Sigmoid colon (tissue), 4 donors: ENCODE results near the gene SAMD11.

Experiments
- CTCF ChIP-seq, 4 experiments: fragments of 450-650 bp in 3 of 4; fragments of 200-600 bp in 1 of 4; IDR thresholded peaks; one replicate each; pipeline ENCODE4 v1.5.1; 2016 to 2019; ENCODE audit warnings: antibody characterized with exemption in 4 of 4, mild to moderate bottlenecking in 3 of 4, moderate library complexity in 2 of 4
- POLR2AphosphoS5 ChIP-seq, 4 donors: sonication (generic); formaldehyde crosslinking; IDR thresholded peaks; one replicate each; pipeline ENCODE4 v1.6.1; 2017; ENCODE audit warnings: antibody characterized with exemption in 4 of 4

GRCh38 chr1:906600-907420, 16.9 kb upstream of the SAMD11 start:
- TF ChIP-seq CTCF (IDR thresholded peaks at IDR 0.05): no peak
- TF ChIP-seq POLR2AphosphoS5 (IDR thresholded peaks at IDR 0.05): no peak
